ENCODE measurements around the gene PALM2AKAP2.

DNA sequence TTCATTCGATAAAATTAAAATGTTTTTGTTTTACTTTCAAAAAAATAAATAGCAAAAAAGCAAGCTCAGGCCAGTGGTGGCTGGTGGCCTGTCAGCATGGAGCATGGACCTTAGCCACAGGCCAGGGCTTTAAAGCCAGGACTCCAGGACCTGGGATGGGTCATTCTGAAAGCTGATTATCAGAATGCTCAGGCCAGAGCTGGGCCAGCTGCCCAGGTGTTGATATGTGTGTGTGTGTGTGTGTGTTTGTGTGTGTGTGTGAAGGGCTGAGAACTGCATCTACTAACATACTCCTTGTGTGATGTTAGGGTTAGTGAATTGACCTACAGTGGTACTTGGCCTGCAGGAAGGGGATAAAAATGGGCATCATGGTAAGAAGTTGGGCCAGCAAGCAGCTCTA is 21.5 kb downstream of the PALM2AKAP2 start:
- TF ChIP-seq, protein P1, sequence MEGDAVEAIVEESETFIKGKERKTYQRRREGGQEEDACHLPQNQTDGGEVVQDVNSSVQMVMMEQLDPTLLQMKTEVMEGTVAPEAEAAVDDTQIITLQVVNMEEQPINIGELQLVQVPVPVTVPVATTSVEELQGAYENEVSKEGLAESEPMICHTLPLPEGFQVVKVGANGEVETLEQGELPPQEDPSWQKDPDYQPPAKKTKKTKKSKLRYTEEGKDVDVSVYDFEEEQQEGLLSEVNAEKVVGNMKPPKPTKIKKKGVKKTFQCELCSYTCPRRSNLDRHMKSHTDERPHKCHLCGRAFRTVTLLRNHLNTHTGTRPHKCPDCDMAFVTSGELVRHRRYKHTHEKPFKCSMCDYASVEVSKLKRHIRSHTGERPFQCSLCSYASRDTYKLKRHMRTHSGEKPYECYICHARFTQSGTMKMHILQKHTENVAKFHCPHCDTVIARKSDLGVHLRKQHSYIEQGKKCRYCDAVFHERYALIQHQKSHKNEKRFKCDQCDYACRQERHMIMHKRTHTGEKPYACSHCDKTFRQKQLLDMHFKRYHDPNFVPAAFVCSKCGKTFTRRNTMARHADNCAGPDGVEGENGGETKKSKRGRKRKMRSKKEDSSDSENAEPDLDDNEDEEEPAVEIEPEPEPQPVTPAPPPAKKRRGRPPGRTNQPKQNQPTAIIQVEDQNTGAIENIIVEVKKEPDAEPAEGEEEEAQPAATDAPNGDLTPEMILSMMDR (IDR thresholded peaks at IDR 0.05) = no peak
- TF ChIP-seq POLR2A (IDR thresholded peaks at IDR 0.05) (no peak), POLR2AphosphoS5 (IDR thresholded peaks at IDR 0.05) (no peak)
